ENCODE data around the gene ZKSCAN3. TPM values are rescaled to one million over a fixed set of nuclear protein-coding genes. Genes with fewer than 3 reads are reported as not detected.

Gene ZKSCAN3
- total RNA-seq, 1 experiment from 2014 or later, result 11.2 TPM

GRCh38 chr6:28400122-28400451 lies 50.3 kb downstream of the ZKSCAN3 start:
- DNase-seq (ENCODE audit: low read depth, low spot score), result no peak
- no peak overlapping the region for H3K9ac ChIP-seq (ENCODE audit: low read length)
- no peak overlapping the region for H3K4me3 ChIP-seq (replicated peaks in 1 of 2; ENCODE audit: low read depth in 1 of 2, low read length in 2 of 2)
- intact Hi-C loops (cut with micrococcal nuclease), result no loop called here
- no peak for ATAC-seq
- H4K20me1 ChIP-seq (ENCODE audit: insufficient read depth), result no peaks in the 10 kb centered on the region
- no TSS peak for BruUV-seq (replicated peaks)
- ChIA-PET RAD21 (ENCODE audit: low non-redundant PET in 1 of 2, low total read pairs in 2 of 2, uncharacterized antibody in 2 of 2, unreplicated experiment in 2 of 2) (no interaction called here), CTCF (no interaction called here), POLR2A (no interaction called here)
- H3K9me3 ChIP-seq (ENCODE audit: control insufficient read depth in 1 of 2, insufficient read depth in 1 of 2, low read depth in 1 of 2, low read length in 2 of 2), result no peaks in the 10 kb centered on the region
- H2AFZ ChIP-seq (ENCODE audit: low read depth, low read length, poor library complexity, severe bottlenecking), result no peak overlapping the region
- H3K36me3 ChIP-seq (ENCODE audit: control insufficient read depth in 1 of 2, insufficient read depth in 2 of 2, low read length in 2 of 2), result no peaks in the 10 kb centered on the region
- no peaks in the 10 kb centered on the region for H3K9me2 ChIP-seq (ENCODE audit: insufficient read depth)
- peaks cover 0 to 14% of the 10 kb centered on the region in 2 experiments; a peak in 2 of 4 replicates for H3K4me1 ChIP-seq (ENCODE audit: control insufficient read depth in 1 of 2, insufficient read depth in 2 of 2, low read length in 2 of 2)
- H3K4me2 ChIP-seq (ENCODE audit: low read length), result no peak overlapping the region
- TF ChIP-seq ZBTB33 (IDR thresholded peaks at IDR 0.05; ENCODE audit: extremely low read depth, insufficient replicate concordance, low read length) (no peak), POLR2AphosphoS5 (IDR thresholded peaks at IDR 0.05; ENCODE audit: low read depth, low read length) (no peak), SIN3A (IDR thresholded peaks at IDR 0.05; ENCODE audit: low read depth) (no peak), SP1 (IDR thresholded peaks at IDR 0.05; ENCODE audit: low read depth) (no peak), YY1 (IDR thresholded peaks at IDR 0.05; ENCODE audit: extremely low read depth, insufficient replicate concordance, low read depth, low read length) (no peak), CEBPB (IDR thresholded peaks at IDR 0.05; ENCODE audit: low read depth) (no peak), EZH2phosphoT487 (IDR thresholded peaks at IDR 0.05; ENCODE audit: borderline replicate concordance) (no peak)
- H3K27ac ChIP-seq (ENCODE audit: low read depth, low read length), result no peak overlapping the region
- no peaks in the 10 kb centered on the region for H3K79me2 ChIP-seq (ENCODE audit: insufficient read depth, low read length)
- no peaks in the 10 kb centered on the region for H3K27me3 ChIP-seq (ENCODE audit: insufficient read depth, low read length)

GRCh38 chr6:28401172-28401571 lies 51.4 kb downstream of the ZKSCAN3 start:
- Histone ChIP-seq H3K9me2 (ENCODE audit: insufficient read depth) (no peaks in the 10 kb centered on the region), H3K79me2 (ENCODE audit: insufficient read depth, low read length) (no peaks in the 10 kb centered on the region), H3K9me3 (ENCODE audit: control insufficient read depth in 1 of 2, insufficient read depth in 1 of 2, low read depth in 1 of 2, low read length in 2 of 2) (no peaks in the 10 kb centered on the region), H3K4me3 (replicated peaks in 1 of 2; ENCODE audit: low read depth in 1 of 2, low read length in 2 of 2) (no peak overlapping the region), H2AFZ (ENCODE audit: low read depth, low read length, poor library complexity, severe bottlenecking) (no peak overlapping the region), H4K20me1 (ENCODE audit: insufficient read depth) (no peaks in the 10 kb centered on the region), H3K9ac (ENCODE audit: low read length) (no peak overlapping the region), H3K4me1 (ENCODE audit: control insufficient read depth in 1 of 2, insufficient read depth in 2 of 2, low read length in 2 of 2) (peaks cover 0 to 11% of the 10 kb centered on the region in 2 experiments; a peak in 2 of 4 replicates), H3K27me3 (ENCODE audit: insufficient read depth, low read length) (no peaks in the 10 kb centered on the region), H3K36me3 (ENCODE audit: control insufficient read depth in 1 of 2, insufficient read depth in 2 of 2, low read length in 2 of 2) (no peaks in the 10 kb centered on the region), H3K27ac (ENCODE audit: low read depth, low read length) (no peak overlapping the region), H3K4me2 (ENCODE audit: low read length) (no peak overlapping the region)
- POLR2A ChIA-PET, result no interaction called here
- BruUV-seq (replicated peaks), result no TSS peak
- DNase-seq (ENCODE audit: low read depth, low spot score), result no peak
- CTCF ChIA-PET, result no interaction called here
- intact Hi-C loops (cut with micrococcal nuclease), result no loop called here
- RAD21 ChIA-PET (ENCODE audit: low non-redundant PET in 1 of 2, low total read pairs in 2 of 2, uncharacterized antibody in 2 of 2, unreplicated experiment in 2 of 2), result no interaction called here
- ATAC-seq, result no peak
- TF ChIP-seq JUND (IDR thresholded peaks at IDR 0.05) (no peak), ZFX (IDR thresholded peaks at IDR 0.05) (no peak), CBX3 (IDR thresholded peaks at IDR 0.05; ENCODE audit: low read depth) (no peak), EZH2 (IDR thresholded peaks at IDR 0.05) (no peak), RAD21 (IDR thresholded peaks at IDR 0.05; ENCODE audit: low read depth) (no peak), CEBPB (IDR thresholded peaks at IDR 0.05; ENCODE audit: low read depth) (no peak), TCF7L2 (IDR thresholded peaks at IDR 0.05; ENCODE audit: borderline replicate concordance, extremely low read depth, insufficient read depth, insufficient read length) (no peak), POLR2A (IDR thresholded peaks at IDR 0.05; ENCODE audit: borderline replicate concordance, extremely low read depth, insufficient read depth, insufficient read length) (no peak), ATF3 (IDR thresholded peaks at IDR 0.05) (no peak), ZBTB33 (IDR thresholded peaks at IDR 0.05; ENCODE audit: extremely low read depth, insufficient replicate concordance, low read length) (no peak), CTCF (IDR thresholded peaks at IDR 0.05 in 2 of 3, conservative IDR thresholded peaks at IDR 0.05 in 1 of 3; ENCODE audit: borderline replicate concordance in 1 of 3, insufficient read depth in 1 of 3, low read depth in 2 of 3, low read length in 2 of 3) (no peak)

Data from HCT116 (cell line).